ENCODE data around the gene ARAF. TPM values are rescaled to one million over a fixed set of nuclear protein-coding genes. Genes with fewer than 3 reads are reported as not detected.
A peak's percentile ranks its signal among the peaks of the same experiment; 100 is the strongest.
"Not testable (repeated sequence)": the region's sequence is repeated elsewhere in the genome, so short reads cannot be mapped to it uniquely, and the experiment has no call there.

The ARAF gene
- total RNA-seq = 10 to 100 TPM; 26.8 to 46.4 (median 34.5) TPM

GRCh38 chrX:47560934-47561658 is at the start of gene ARAF:
ARAF (plus strand) TSS chrX:47561205; CDS start chrX:47562968, 1,763 bp downstream.
- intact Hi-C loops (cut with DNase I; ENCODE audit: low total_unique reads) = no loop called here
- TF ChIP-seq CTCF (IDR thresholded peaks at IDR 0.05) (no peak), POLR2A (IDR thresholded peaks at IDR 0.05) (peak in 1 of 2 donors; percentile 11)
- H3K4me3 ChIP-seq (ENCODE audit: low read depth, poor library complexity, severe bottlenecking) = peak within 1 kb of the TSS; percentile 12
- DNase-seq (ENCODE audit: low spot score in 2 of 2) = peak; percentile 96 to 98
- WGBS, 2 donors = 1 to 45% methylated on average over 25 to 59 of the region's 59 CpGs

- WGBS, 2 donors = 78 to 88% methylated on average over 4 of the region's 6 CpGs
- DNase-seq (ENCODE audit: low spot score in 2 of 2); intact Hi-C loops (cut with DNase I; ENCODE audit: low total_unique reads); H3K4me3 ChIP-seq (ENCODE audit: low read depth, poor library complexity, severe bottlenecking): not testable (repeated sequence)
Observed at GRCh38 chrX:47512383-47512782, 48.6 kb upstream of the ARAF start.

GRCh38 chrX:47513034-47513965 is 47.7 kb upstream of the ARAF start:
- intact Hi-C loops (cut with DNase I; ENCODE audit: low total_unique reads); DNase-seq (ENCODE audit: low spot score in 2 of 2); H3K4me3 ChIP-seq (ENCODE audit: low read depth, poor library complexity, severe bottlenecking): not testable (repeated sequence)
- WGBS, 2 donors = 3 to 33% methylated on average over 21 to 22 of the region's 70 CpGs

- H3K4me3 ChIP-seq (ENCODE audit: low read depth, poor library complexity, severe bottlenecking) = no peak overlapping the region
- DNase-seq (ENCODE audit: low spot score in 2 of 2) = no peak
- TF ChIP-seq POLR2A (IDR thresholded peaks at IDR 0.05) = no peak
- TF ChIP-seq CTCF (IDR thresholded peaks at IDR 0.05) = no peak
- intact Hi-C loops (cut with DNase I; ENCODE audit: low total_unique reads) = no loop called here
- 64 to 68% methylated on average over 7 of the region's 7 CpGs for WGBS, 2 donors
Observed at GRCh38 chrX:47514533-47515235, 46.3 kb upstream of the ARAF start.

GRCh38 chrX:47515941-47516665 is 44.9 kb upstream of the ARAF start:
- H3K4me3 ChIP-seq (ENCODE audit: low read depth, poor library complexity, severe bottlenecking) = no peak overlapping the region
- intact Hi-C loops (cut with DNase I; ENCODE audit: low total_unique reads) = no loop called here
- no peak for TF ChIP-seq POLR2A (IDR thresholded peaks at IDR 0.05)
- no peak for TF ChIP-seq CTCF (IDR thresholded peaks at IDR 0.05)
- no peak for DNase-seq (ENCODE audit: low spot score in 2 of 2)
- WGBS, 2 donors = 87 to 91% methylated on average over 6 to 8 of the region's 8 CpGs

- DNase-seq (ENCODE audit: low spot score in 2 of 2) = no peak
- H3K4me3 ChIP-seq (ENCODE audit: low read depth, poor library complexity, severe bottlenecking) = no peak overlapping the region
- WGBS, 2 donors = 44 to 93% methylated on average over 3 of the region's 3 CpGs
- intact Hi-C loops (cut with DNase I; ENCODE audit: low total_unique reads) = no loop called here
- TF ChIP-seq CTCF (IDR thresholded peaks at IDR 0.05) = no peak
- TF ChIP-seq POLR2A (IDR thresholded peaks at IDR 0.05) = no peak
Observed at GRCh38 chrX:47518144-47518543, 42.9 kb upstream of the ARAF start.

Measured in lower leg skin (tissue), 4 donors.